Prostate gland (tissue), 2 donors: Measurements from ENCODE around the gene DGAT2. TPM values are rescaled to one million over a fixed set of nuclear protein-coding genes. Genes with fewer than 3 reads are reported as not detected.

ENCODE experiments used
- DNase-seq: peaks from one replicate; pipeline ENCODE4 v3.0.0-alpha.2; 2019; ENCODE audit warnings: low spot score
- H3K27ac ChIP-seq, 2 donors: fragments of 200-600 bp; sonication (generic); 2 replicates each; pipeline ENCODE4 v1.5.1; 2017 to 2019
- H3K27me3 ChIP-seq: fragments of 200-600 bp; sonication (generic); replicated peaks from 2 replicates; pipeline ENCODE4 v1.5.1; 2019; ENCODE audit not compliant: insufficient read depth
- H3K36me3 ChIP-seq, 2 donors: fragments of 200-600 bp; sonication (generic); 1 replicate in 1 of 2; 2 replicates in 1 of 2; pipeline versions ENCODE4 v1.5.1 to v1.8.1; 2017 to 2019
- H3K4me1 ChIP-seq: fragments of 200-600 bp; sonication (generic); replicated peaks from 2 replicates; pipeline ENCODE4 v1.5.1; 2019
- H3K4me3 ChIP-seq, 2 donors: fragments of 200-600 bp; sonication (generic); 2 replicates each; pipeline ENCODE4 v1.5.1; 2017 to 2019
- H3K9me3 ChIP-seq: fragments of 200-600 bp; sonication (generic); 2 replicates; pipeline ENCODE4 v1.5.1; 2017
- POLR2A ChIP-seq: fragments of 450-650 bp; IDR thresholded peaks from one replicate; pipeline ENCODE4 v1.6.1; 2016; ENCODE audit warnings: antibody characterized with exemption, mild to moderate bottlenecking
- POLR2AphosphoS5 ChIP-seq: sonication (generic); formaldehyde crosslinking; IDR thresholded peaks from one replicate; pipeline ENCODE4 v1.6.1; 2017; ENCODE audit warnings: antibody characterized with exemption
- WGBS: methylation state at CpG from one replicate; pipeline ENCODE4 v1.1.5; 2018; 5-methylcytosine and 5-hydroxymethylcytosine counted together
- intact Hi-C: fragments of 100-400 bp; cut with DNase I; formaldehyde crosslinking; loops from one replicate; pipeline ENCODE4 v1.14.2; 2022
- total RNA-seq, 2 donors: library from RNA; depleted of rRNA; stranded (reverse); fragments of >200 nt; gene quantifications; one replicate each; pipeline ENCODE4 v1.1.0, GENCODE V29; 2016
- TF ChIP-seq, protein P1 (sequence below), 4 experiments: fragments of 200-600 bp in 2 of 4; fragments of 450-650 bp in 2 of 4; sonication (generic) in 2 of 4; IDR thresholded peaks; 1 replicate in 3 of 4; 2 replicates in 1 of 4; pipeline ENCODE4 v1.5.1; 2016 to 2019; ENCODE audit warnings: antibody characterized with exemption in 4 of 4, mild to moderate bottlenecking in 2 of 4, moderate library complexity in 2 of 4

DGAT2 gene
- total RNA-seq, 2 donors from 2014 or later = 5.6 to 24.6 TPM

DNA sequence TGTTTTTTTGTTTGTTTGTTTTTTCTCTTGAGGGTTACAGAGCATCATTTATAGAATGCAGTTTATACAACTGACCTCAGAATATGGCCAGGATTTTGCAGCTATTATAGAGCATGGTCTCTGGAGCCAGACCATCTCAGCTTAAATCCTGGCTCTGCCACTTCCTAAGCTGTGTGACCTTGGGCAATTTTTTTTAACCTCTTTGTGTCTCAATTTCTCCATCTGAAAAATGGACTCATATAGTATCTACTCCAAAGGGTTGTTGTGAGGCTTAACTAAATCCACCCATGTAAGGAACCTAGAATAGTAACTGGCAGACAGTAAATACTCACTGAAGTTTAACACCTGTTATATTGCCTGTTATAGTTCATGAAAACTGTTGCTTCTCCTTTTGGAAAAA is 8.3 kb upstream of the DGAT2 start:
- Histone ChIP-seq H3K36me3 (no peaks in the 10 kb centered on the region), H3K27me3 (no peaks in the 10 kb centered on the region), H3K27ac (no peak overlapping the region), H3K4me3 (no peak overlapping the region), H3K4me1 (no peaks in the 10 kb centered on the region), H3K9me3 (no peaks in the 10 kb centered on the region)
- TF ChIP-seq POLR2AphosphoS5 (no peak), POLR2A (no peak)
- TF ChIP-seq, protein P1, sequence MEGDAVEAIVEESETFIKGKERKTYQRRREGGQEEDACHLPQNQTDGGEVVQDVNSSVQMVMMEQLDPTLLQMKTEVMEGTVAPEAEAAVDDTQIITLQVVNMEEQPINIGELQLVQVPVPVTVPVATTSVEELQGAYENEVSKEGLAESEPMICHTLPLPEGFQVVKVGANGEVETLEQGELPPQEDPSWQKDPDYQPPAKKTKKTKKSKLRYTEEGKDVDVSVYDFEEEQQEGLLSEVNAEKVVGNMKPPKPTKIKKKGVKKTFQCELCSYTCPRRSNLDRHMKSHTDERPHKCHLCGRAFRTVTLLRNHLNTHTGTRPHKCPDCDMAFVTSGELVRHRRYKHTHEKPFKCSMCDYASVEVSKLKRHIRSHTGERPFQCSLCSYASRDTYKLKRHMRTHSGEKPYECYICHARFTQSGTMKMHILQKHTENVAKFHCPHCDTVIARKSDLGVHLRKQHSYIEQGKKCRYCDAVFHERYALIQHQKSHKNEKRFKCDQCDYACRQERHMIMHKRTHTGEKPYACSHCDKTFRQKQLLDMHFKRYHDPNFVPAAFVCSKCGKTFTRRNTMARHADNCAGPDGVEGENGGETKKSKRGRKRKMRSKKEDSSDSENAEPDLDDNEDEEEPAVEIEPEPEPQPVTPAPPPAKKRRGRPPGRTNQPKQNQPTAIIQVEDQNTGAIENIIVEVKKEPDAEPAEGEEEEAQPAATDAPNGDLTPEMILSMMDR (IDR thresholded peaks at IDR 0.05) = no peak
- no peak for DNase-seq
- intact Hi-C loops = no loop called here

DNA sequence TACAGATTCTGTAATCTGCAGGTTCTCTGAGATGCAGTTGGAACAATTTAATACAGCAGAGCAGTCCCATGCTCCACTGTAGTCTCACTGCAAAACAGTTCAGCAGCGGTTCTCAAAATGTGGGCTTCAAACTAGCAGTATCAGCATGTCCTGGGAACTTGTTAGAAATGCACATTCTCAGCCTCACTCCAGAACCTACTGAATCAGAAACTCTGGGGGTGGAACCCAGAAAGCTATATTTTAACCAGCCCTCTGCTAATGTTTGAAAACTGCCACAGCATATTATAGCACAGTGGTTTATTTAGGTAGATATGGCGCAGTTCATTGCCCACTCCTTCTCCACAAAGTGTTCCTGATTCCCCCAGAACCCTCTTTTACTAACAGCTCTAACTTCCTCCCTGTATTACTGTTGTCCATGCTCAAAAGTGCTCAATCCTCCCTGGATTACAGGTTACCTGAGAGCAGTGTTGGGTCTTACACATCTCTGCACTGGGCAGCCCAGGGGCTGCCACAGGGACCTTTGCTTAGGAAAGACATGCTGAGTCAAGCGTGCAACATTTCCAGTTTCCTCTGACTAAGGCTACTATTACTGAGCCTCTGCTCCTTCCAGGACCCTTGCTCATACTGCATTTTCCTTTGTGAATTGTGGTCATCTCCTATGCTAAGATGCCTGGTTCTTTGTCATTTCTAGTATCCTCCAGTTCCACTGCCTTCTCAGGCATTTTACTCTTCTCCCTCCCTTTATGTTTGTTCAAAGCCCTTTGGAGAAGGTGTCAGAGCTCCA is 7.7 kb upstream of the DGAT2 start:
- intact Hi-C loops = no loop called here
- TF ChIP-seq POLR2AphosphoS5 (no peak), POLR2A (no peak)
- TF ChIP-seq, protein P1 (IDR thresholded peaks at IDR 0.05) = no peak
- WGBS = 93% methylated on average over 3 of the region's 3 CpGs
- Histone ChIP-seq H3K27ac (no peak overlapping the region), H3K4me3 (no peak overlapping the region), H3K4me1 (no peaks in the 10 kb centered on the region), H3K27me3 (no peaks in the 10 kb centered on the region), H3K36me3 (no peaks in the 10 kb centered on the region), H3K9me3 (no peaks in the 10 kb centered on the region)
- no peak for DNase-seq

DNA sequence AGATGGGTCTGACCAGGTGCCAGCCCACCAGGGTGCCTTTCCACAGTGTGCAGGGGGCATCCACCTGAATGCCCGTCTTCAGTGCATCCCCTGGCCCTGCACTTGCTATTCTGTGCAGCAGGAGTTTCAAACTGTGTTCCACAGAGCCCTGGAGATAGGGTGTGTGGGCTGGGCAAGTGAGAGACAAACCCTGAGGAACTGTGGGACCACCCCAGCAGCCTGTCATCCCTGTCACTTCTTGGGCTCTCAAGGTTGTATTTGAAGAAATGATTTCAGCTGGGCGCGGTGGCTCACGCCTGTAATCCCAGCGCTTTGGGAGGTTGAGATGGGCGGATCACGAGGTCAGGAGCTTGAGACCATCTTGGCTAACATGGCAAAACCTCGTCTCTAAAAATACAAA is 6.4 kb upstream of the DGAT2 start:
- Histone ChIP-seq H3K9me3 (no peaks in the 10 kb centered on the region), H3K4me1 (no peaks in the 10 kb centered on the region), H3K4me3 (no peak overlapping the region), H3K27me3 (no peaks in the 10 kb centered on the region), H3K27ac (no peak overlapping the region), H3K36me3 (no peaks in the 10 kb centered on the region)
- DNase-seq = no peak
- TF ChIP-seq, protein P1 (IDR thresholded peaks at IDR 0.05) = no peak
- no peak for TF ChIP-seq POLR2AphosphoS5
- TF ChIP-seq POLR2A = no peak
- intact Hi-C loops = no loop called here
- 95% methylated on average over 8 of the region's 8 CpGs for WGBS

DNA sequence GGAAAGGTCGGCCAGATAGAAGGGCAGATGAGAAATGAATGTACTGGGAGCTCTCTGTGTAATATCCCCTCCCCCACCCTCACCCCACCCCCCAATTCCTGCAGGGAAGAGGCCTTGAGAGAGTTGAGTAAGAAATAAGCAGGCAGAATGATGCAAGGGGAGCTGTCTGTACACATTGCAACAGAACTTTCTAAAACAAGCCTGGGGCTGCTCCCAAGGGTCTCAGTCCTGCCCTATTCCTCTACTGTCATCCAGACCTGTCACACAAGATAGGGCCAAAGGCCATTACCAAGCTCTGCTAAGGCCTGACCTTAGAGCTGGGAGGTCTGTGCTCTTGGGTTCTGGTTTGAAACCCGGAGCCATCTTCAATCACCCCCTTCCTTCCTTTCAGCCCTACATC is 5.7 kb upstream of the DGAT2 start:
- Histone ChIP-seq H3K9me3 (no peaks in the 10 kb centered on the region), H3K36me3 (no peaks in the 10 kb centered on the region), H3K4me3 (no peak overlapping the region), H3K27me3 (no peaks in the 10 kb centered on the region), H3K27ac (no peak overlapping the region), H3K4me1 (no peaks in the 10 kb centered on the region)
- DNase-seq = no peak
- no peak for TF ChIP-seq POLR2AphosphoS5
- TF ChIP-seq, protein P1 (IDR thresholded peaks at IDR 0.05) = no peak
- no peak for TF ChIP-seq POLR2A
- WGBS = 89% methylated on average over 2 of the region's 2 CpGs
- intact Hi-C loops = no loop called here

DNA sequence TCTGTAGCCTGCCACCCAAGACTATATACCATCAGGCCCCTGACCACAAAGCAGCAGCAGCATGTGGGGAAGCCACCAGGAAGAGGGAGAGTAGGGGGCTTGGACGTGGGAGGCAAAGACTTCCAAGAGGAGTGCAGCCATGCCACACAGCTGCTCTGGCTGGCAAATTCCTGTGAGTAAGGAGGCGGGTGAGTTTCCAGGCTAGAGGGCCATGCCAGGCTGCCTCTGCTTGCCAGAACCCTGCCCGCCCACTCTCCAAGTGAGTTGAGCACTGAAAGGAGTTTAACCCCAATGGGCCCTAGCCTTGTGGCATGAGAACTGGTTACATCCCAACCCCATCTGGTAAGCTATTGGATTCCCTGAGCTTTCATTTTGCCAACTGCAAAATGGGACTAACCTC is 4.7 kb upstream of the DGAT2 start:
- TF ChIP-seq, protein P1 (IDR thresholded peaks at IDR 0.05) = no peak
- TF ChIP-seq POLR2AphosphoS5 = no peak
- no peak for TF ChIP-seq POLR2A
- WGBS = 69% methylated on average over 3 of the region's 3 CpGs
- DNase-seq = no peak
- no peaks in the 10 kb centered on the region for H3K27me3 ChIP-seq
- no peaks in the 10 kb centered on the region for H3K4me1 ChIP-seq
- H3K9me3 ChIP-seq = no peaks in the 10 kb centered on the region
- no peaks in the 10 kb centered on the region for H3K36me3 ChIP-seq
- H3K4me3 ChIP-seq = no peak overlapping the region
- intact Hi-C loops = no loop called here
- no peak overlapping the region for H3K27ac ChIP-seq
